Loucy (cell line): Measurements from ENCODE around the gene SIGLEC14.

ENCODE experiments used
- CTCF ChIP-seq: fragments of 200-600 bp; sonication (generic); conservative IDR thresholded peaks from 2 replicates; pipeline ENCODE4 v1.5.1; 2014; ENCODE audit warnings: mild to moderate bottlenecking, antibody characterized with exemption, low read length
- EZH2phosphoT487 ChIP-seq: fragments of 200-600 bp; IDR thresholded peaks from 2 replicates; pipeline ENCODE4 v1.6.1; 2018; ENCODE audit warnings: antibody characterized with exemption, mild to moderate bottlenecking, moderate library complexity, borderline replicate concordance

- TF ChIP-seq CTCF, result no peak
- no peak for TF ChIP-seq EZH2phosphoT487
These were observed 47.2 kb upstream of the SIGLEC14 start for GRCh38 chr19:51693819-51694218.
